ENCODE results near the gene WDFY4.

WDFY4 gene

DNA sequence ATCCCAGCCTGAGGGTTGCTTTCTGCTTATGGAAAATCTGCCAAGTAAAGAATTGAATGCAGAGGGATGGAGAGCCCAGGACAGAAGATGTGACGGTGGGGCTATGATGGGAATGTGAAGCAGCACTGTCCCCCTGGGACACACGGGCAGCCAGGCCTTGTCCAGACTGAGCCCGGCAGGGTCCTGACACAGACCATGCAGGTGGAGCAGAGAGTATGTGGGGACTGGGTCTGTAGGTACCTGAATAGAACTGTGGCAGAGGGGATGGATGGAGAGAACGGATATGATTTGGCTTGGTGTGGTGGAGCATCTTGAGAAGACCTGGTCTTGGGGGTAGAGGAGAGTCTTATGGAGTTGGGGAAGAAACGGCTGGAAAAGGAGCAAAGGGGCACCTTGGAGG lies 255.7 kb downstream of the WDFY4 start:
- no peak overlapping the region for H4K12ac ChIP-seq (ENCODE audit: low read depth, low read length)
- H2BK120ac ChIP-seq (ENCODE audit: insufficient read depth, low read length, poor library complexity): no peak overlapping the region
- no peak for DNase-seq
- H3K27me3 ChIP-seq (ENCODE audit: insufficient read depth, low read length): no peaks in the 10 kb centered on the region
- no CpG with 5 or more reads among the region's 5 CpGs for WGBS (ENCODE audit: extremely low coverage, insufficient coverage, insufficient read length)
- no peaks in the 10 kb centered on the region for H3K36me3 ChIP-seq (ENCODE audit: control insufficient read depth in 1 of 2, insufficient read depth in 2 of 2, low read length in 2 of 2)
- no peak overlapping the region for H4K91ac ChIP-seq (ENCODE audit: low read depth, low read length)
- no peaks in the 10 kb centered on the region for H3K9me3 ChIP-seq (ENCODE audit: insufficient read depth, low read depth, low read length)
- no peak overlapping the region for H2BK12ac ChIP-seq (ENCODE audit: low read length)
- H3K4me2 ChIP-seq (ENCODE audit: low read length): no peak overlapping the region
- no peaks in the 10 kb centered on the region for H3K79me2 ChIP-seq (ENCODE audit: control insufficient read depth, insufficient read depth, low read length, poor library complexity)
- H3K9ac ChIP-seq (ENCODE audit: low read length): no peak overlapping the region
- no peak overlapping the region for H3K4me3 ChIP-seq (ENCODE audit: low read depth, low read length)
- H3K23ac ChIP-seq (ENCODE audit: low read length): no peak overlapping the region
- no peak overlapping the region for H3K18ac ChIP-seq (ENCODE audit: low read length)
- no peak overlapping the region for H3K4ac ChIP-seq (ENCODE audit: low read depth, low read length)
- no peak overlapping the region for H2AK5ac ChIP-seq (ENCODE audit: low read length)
- H2AFZ ChIP-seq (ENCODE audit: insufficient read depth, low read length, poor library complexity): no peak overlapping the region
- H3K79me1 ChIP-seq (ENCODE audit: low read length): no peaks in the 10 kb centered on the region
- no peak overlapping the region for H3K14ac ChIP-seq (ENCODE audit: low read length)
- no peak overlapping the region for H3K27ac ChIP-seq (ENCODE audit: low read depth, low read length)
- no peak overlapping the region for H2BK5ac ChIP-seq (ENCODE audit: low read depth, low read length, poor library complexity)
- no peaks in the 10 kb centered on the region for H3K4me1 ChIP-seq (ENCODE audit: control insufficient read depth in 1 of 2, insufficient read depth in 2 of 2, low read length in 2 of 2)
- no peak overlapping the region for H4K8ac ChIP-seq (ENCODE audit: low read depth, low read length)

DNA sequence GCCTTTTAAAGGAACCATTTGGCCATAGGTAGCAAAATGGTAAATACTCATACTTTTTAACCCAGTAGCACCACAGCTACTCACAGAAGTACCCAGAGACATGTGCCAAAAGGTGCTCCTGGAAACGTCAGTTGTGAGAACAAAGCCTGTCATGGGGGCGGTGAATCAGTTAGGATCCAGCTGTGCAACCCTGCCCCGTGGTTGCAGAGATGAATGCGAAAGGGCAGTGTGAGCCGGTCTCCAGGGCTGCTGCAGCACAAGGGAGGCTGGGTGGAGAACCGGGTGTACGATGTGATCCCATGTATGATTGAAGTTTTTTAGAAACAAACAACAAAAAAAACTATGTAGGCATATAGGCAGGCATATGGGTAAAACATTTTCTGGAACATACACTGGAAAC lies 256.3 kb downstream of the WDFY4 start:
- WGBS (ENCODE audit: extremely low coverage, insufficient coverage, insufficient read length): no CpG with 5 or more reads among the region's 7 CpGs
- no peaks in the 10 kb centered on the region for H3K79me1 ChIP-seq (ENCODE audit: low read length)
- no peak overlapping the region for H3K23ac ChIP-seq (ENCODE audit: low read length)
- no peak overlapping the region for H2BK12ac ChIP-seq (ENCODE audit: low read length)
- no peak overlapping the region for H3K4me3 ChIP-seq (ENCODE audit: low read depth, low read length)
- no peak overlapping the region for H3K4me2 ChIP-seq (ENCODE audit: low read length)
- H3K36me3 ChIP-seq (ENCODE audit: control insufficient read depth in 1 of 2, insufficient read depth in 2 of 2, low read length in 2 of 2): no peaks in the 10 kb centered on the region
- H3K27me3 ChIP-seq (ENCODE audit: insufficient read depth, low read length): no peaks in the 10 kb centered on the region
- H3K14ac ChIP-seq (ENCODE audit: low read length): no peak overlapping the region
- H2AK5ac ChIP-seq (ENCODE audit: low read length): no peak overlapping the region
- DNase-seq: no peak
- no peak overlapping the region for H4K91ac ChIP-seq (ENCODE audit: low read depth, low read length)
- no peak overlapping the region for H2AFZ ChIP-seq (ENCODE audit: insufficient read depth, low read length, poor library complexity)
- H3K4me1 ChIP-seq (ENCODE audit: control insufficient read depth in 1 of 2, insufficient read depth in 2 of 2, low read length in 2 of 2): no peaks in the 10 kb centered on the region
- H2BK5ac ChIP-seq (ENCODE audit: low read depth, low read length, poor library complexity): no peak overlapping the region
- no peak overlapping the region for H3K18ac ChIP-seq (ENCODE audit: low read length)
- no peak overlapping the region for H3K4ac ChIP-seq (ENCODE audit: low read depth, low read length)
- no peaks in the 10 kb centered on the region for H3K79me2 ChIP-seq (ENCODE audit: control insufficient read depth, insufficient read depth, low read length, poor library complexity)
- no peak overlapping the region for H4K12ac ChIP-seq (ENCODE audit: low read depth, low read length)
- H3K9ac ChIP-seq (ENCODE audit: low read length): no peak overlapping the region
- no peak overlapping the region for H4K8ac ChIP-seq (ENCODE audit: low read depth, low read length)
- no peak overlapping the region for H3K27ac ChIP-seq (ENCODE audit: low read depth, low read length)
- no peaks in the 10 kb centered on the region for H3K9me3 ChIP-seq (ENCODE audit: insufficient read depth, low read depth, low read length)
- no peak overlapping the region for H2BK120ac ChIP-seq (ENCODE audit: insufficient read depth, low read length, poor library complexity)

DNA sequence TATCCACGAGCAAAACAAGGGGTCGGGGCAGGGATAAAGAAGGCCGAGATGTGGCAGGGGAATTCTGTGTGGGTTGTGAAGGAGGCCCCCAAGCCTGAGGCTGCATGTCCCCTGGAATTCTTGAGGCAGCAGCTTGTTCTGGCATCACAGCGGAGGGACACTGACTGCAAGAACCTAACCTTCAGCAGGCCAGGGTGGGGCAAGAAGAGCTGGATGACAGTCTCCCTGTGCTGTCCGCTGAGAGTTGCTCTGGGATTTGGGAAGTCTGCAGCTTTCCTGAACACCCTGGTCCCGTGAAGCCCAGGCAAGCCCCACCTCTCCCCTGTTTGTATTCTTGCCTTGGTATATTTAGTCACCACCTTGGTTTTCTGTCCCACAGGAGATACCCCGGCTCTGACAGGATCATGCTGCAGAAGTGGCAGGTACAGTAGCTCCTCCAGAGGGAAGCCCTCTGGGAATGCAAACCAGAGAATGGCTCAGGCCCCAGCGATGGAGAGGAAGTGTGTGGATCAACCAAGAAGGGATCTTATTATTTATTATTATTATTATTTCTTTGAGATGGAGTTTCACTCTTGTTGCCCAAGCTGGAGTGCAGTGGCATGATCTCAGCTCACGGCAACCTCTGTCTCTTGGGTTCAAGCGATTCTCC lies 256.9 kb downstream of the WDFY4 start:
- Histone ChIP-seq H3K36me3 (ENCODE audit: control insufficient read depth in 1 of 2, insufficient read depth in 2 of 2, low read length in 2 of 2) (no peaks in the 10 kb centered on the region), H4K8ac (ENCODE audit: low read depth, low read length) (no peak overlapping the region), H3K18ac (ENCODE audit: low read length) (no peak overlapping the region), H3K14ac (ENCODE audit: low read length) (no peak overlapping the region), H3K9me3 (ENCODE audit: insufficient read depth, low read depth, low read length) (no peaks in the 10 kb centered on the region), H3K4me3 (ENCODE audit: low read depth, low read length) (no peak overlapping the region), H3K79me2 (ENCODE audit: control insufficient read depth, insufficient read depth, low read length, poor library complexity) (no peaks in the 10 kb centered on the region), H3K79me1 (ENCODE audit: low read length) (no peaks in the 10 kb centered on the region), H2BK12ac (ENCODE audit: low read length) (no peak overlapping the region), H3K27me3 (ENCODE audit: insufficient read depth, low read length) (no peaks in the 10 kb centered on the region), H2BK5ac (ENCODE audit: low read depth, low read length, poor library complexity) (no peak overlapping the region), H3K4ac (ENCODE audit: low read depth, low read length) (no peak overlapping the region), H3K4me2 (ENCODE audit: low read length) (no peak overlapping the region), H2BK120ac (ENCODE audit: insufficient read depth, low read length, poor library complexity) (no peak overlapping the region), H2AK5ac (ENCODE audit: low read length) (no peak overlapping the region), H2AFZ (ENCODE audit: insufficient read depth, low read length, poor library complexity) (no peak overlapping the region), H3K9ac (ENCODE audit: low read length) (no peak overlapping the region), H4K91ac (ENCODE audit: low read depth, low read length) (no peak overlapping the region), H3K4me1 (ENCODE audit: control insufficient read depth in 1 of 2, insufficient read depth in 2 of 2, low read length in 2 of 2) (no peaks in the 10 kb centered on the region), H3K23ac (ENCODE audit: low read length) (no peak overlapping the region), H4K12ac (ENCODE audit: low read depth, low read length) (no peak overlapping the region), H3K27ac (ENCODE audit: low read depth, low read length) (no peak overlapping the region)
- WGBS (ENCODE audit: extremely low coverage, insufficient coverage, insufficient read length): no CpG with 5 or more reads among the region's 10 CpGs
- DNase-seq: no peak

DNA sequence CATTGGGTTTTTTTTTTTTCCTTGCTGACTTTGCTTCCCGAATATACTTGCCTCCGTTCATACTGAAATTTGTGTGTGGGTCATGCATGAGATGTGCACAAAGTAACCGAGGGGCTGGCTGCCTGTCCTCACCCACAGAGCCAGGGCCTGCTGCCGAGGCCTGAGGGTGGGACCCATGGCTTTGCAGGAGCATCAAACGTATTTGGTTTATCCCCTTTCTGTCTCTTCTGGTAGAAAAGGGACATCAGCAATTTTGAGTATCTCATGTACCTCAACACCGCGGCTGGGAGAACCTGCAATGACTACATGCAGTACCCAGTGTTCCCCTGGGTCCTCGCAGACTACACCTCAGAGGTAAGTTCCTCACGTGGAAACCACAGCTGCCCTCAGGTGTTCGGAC lies 258.4 kb downstream of the WDFY4 start:
- Histone ChIP-seq H2BK5ac (ENCODE audit: low read depth, low read length, poor library complexity) (no peak overlapping the region), H4K91ac (ENCODE audit: low read depth, low read length) (no peak overlapping the region), H2AFZ (ENCODE audit: insufficient read depth, low read length, poor library complexity) (no peak overlapping the region), H3K79me1 (ENCODE audit: low read length) (no peaks in the 10 kb centered on the region), H3K4me3 (ENCODE audit: low read depth, low read length) (no peak overlapping the region), H3K18ac (ENCODE audit: low read length) (no peak overlapping the region), H3K79me2 (ENCODE audit: control insufficient read depth, insufficient read depth, low read length, poor library complexity) (no peaks in the 10 kb centered on the region), H3K23ac (ENCODE audit: low read length) (no peak overlapping the region), H4K12ac (ENCODE audit: low read depth, low read length) (no peak overlapping the region), H3K4me1 (ENCODE audit: control insufficient read depth in 1 of 2, insufficient read depth in 2 of 2, low read length in 2 of 2) (no peaks in the 10 kb centered on the region), H2AK5ac (ENCODE audit: low read length) (no peak overlapping the region), H3K36me3 (ENCODE audit: control insufficient read depth in 1 of 2, insufficient read depth in 2 of 2, low read length in 2 of 2) (no peaks in the 10 kb centered on the region), H2BK120ac (ENCODE audit: insufficient read depth, low read length, poor library complexity) (no peak overlapping the region), H3K27me3 (ENCODE audit: insufficient read depth, low read length) (no peaks in the 10 kb centered on the region), H3K4me2 (ENCODE audit: low read length) (no peak overlapping the region), H4K8ac (ENCODE audit: low read depth, low read length) (no peak overlapping the region), H3K14ac (ENCODE audit: low read length) (no peak overlapping the region), H3K9ac (ENCODE audit: low read length) (no peak overlapping the region), H3K27ac (ENCODE audit: low read depth, low read length) (no peak overlapping the region), H2BK12ac (ENCODE audit: low read length) (no peak overlapping the region), H3K9me3 (ENCODE audit: insufficient read depth, low read depth, low read length) (no peaks in the 10 kb centered on the region), H3K4ac (ENCODE audit: low read depth, low read length) (no peak overlapping the region)
- no peak for DNase-seq
- no CpG with 5 or more reads among the region's 10 CpGs for WGBS (ENCODE audit: extremely low coverage, insufficient coverage, insufficient read length)
